Measurements from ENCODE around the gene NSMF. TPM values are rescaled to one million over a fixed set of nuclear protein-coding genes. Genes with fewer than 3 reads are reported as not detected.

Gene NSMF
- total RNA-seq, 1 experiment from 2014 or later, result 73.4 TPM

DNA sequence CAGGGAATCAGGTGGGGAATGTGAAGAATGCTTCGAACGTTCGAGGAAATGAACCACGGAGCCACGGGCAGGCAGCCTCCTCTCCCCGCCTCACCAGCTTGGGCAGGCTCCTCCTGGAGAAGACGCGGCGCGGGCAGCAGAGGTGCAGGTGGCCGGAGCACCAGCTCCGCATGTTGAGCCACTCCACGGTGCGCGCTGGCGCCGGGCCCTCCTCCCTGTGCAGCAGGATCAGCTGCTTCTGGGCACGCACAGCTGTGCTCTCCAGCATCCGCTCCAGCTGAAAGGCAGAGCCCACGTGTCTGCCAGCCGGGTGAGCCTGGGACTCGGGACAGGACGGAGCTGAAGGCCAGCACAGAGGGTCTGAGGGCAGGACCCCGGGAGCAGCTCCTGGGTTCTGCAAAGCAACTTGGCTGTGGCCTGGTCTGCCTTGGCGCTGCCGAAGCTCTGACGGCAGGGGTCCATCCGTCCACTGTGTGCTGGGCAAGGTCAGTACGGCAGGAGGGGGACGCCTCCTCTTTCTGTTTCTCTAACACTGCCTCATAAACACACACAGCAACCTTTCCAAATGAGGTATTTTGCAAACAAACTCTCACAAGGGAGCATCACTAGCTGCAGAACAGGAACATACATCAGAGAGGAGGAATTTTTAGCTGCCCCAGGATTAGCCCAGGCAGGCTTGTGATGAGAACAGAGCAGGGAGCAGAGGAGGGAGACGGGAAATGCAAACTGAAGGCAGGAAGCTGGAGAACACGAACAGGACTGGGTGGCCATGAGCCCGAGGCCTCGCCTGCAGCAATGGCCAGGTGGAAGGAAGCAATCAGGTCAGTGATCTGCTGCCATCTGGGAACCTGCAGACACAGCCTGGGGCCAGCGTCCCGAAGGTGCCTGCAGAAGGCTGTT lies 20.1 kb upstream of the NSMF start:
- Histone ChIP-seq H4K20me1 (ENCODE audit: insufficient read depth) (no peaks in the 10 kb centered on the region), H3K36me3 (ENCODE audit: low read depth) (no peaks in the 10 kb centered on the region), H3K4me2 (no peak overlapping the region), H3K27ac (no peak overlapping the region), H2AFZ (no peak overlapping the region), H3K9me3 (ENCODE audit: insufficient read depth, low read depth) (0 out of 2 replicates have a peak, but pooled peaks cover 10% of the 10 kb centered on the region), H3K79me2 (ENCODE audit: low read depth) (no peaks in the 10 kb centered on the region), H3K4me1 (replicated peaks; ENCODE audit: insufficient read depth) (peaks cover 17% of the 10 kb centered on the region), H3K9me2 (ENCODE audit: insufficient read depth) (no peaks in the 10 kb centered on the region), H3K27me3 (ENCODE audit: insufficient read depth, low read depth) (0 out of 2 replicates have a peak, but pooled peaks cover 3% of the 10 kb centered on the region), H3F3A (ENCODE audit: insufficient read depth, low read depth) (peaks cover 13% of the 10 kb centered on the region), H3K4me3 (no peak overlapping the region)
- DNase-seq, result no peak
- no TSS peak for BruUV-seq (replicated peaks)
- POLR2A ChIA-PET (ENCODE audit: unreplicated experiment), result no interaction called here
- CTCF ChIA-PET, result interaction anchor here (0.6 kb wide), 1 partner anchor 25 kb away, joined by 3 read pairs; no protein-coding TSS in a partner anchor
- intact Hi-C loops (cut with micrococcal nuclease; ENCODE audit: unreplicated experiment), result no loop called here
- TF ChIP-seq, protein P1, sequence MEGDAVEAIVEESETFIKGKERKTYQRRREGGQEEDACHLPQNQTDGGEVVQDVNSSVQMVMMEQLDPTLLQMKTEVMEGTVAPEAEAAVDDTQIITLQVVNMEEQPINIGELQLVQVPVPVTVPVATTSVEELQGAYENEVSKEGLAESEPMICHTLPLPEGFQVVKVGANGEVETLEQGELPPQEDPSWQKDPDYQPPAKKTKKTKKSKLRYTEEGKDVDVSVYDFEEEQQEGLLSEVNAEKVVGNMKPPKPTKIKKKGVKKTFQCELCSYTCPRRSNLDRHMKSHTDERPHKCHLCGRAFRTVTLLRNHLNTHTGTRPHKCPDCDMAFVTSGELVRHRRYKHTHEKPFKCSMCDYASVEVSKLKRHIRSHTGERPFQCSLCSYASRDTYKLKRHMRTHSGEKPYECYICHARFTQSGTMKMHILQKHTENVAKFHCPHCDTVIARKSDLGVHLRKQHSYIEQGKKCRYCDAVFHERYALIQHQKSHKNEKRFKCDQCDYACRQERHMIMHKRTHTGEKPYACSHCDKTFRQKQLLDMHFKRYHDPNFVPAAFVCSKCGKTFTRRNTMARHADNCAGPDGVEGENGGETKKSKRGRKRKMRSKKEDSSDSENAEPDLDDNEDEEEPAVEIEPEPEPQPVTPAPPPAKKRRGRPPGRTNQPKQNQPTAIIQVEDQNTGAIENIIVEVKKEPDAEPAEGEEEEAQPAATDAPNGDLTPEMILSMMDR (conservative IDR thresholded peaks at IDR 0.05), result no peak
- TF ChIP-seq EZH2 (IDR thresholded peaks at IDR 0.05; ENCODE audit: low read depth), result no peak

DNA sequence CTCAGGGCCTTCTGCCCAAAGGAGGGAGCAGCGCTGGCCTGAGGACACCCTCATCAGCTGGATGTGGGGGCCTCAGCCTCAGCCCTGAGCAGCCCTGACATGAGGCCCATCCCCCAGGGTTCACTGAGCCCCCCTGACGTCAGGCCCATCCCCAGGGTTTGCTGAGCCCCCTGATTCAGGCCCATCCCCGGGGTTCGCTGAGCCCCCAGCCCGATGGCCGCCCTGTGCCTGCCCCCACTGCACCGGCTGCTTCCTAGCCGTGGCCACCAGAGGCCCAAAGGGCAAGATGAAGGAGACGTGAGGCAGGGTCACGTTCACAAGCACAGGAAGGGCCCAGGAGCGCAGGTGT lies 19.5 kb upstream of the NSMF start:
- no peaks in the 10 kb centered on the region for H3K9me2 ChIP-seq (ENCODE audit: insufficient read depth)
- H3K4me1 ChIP-seq (replicated peaks; ENCODE audit: insufficient read depth), result peaks cover 17% of the 10 kb centered on the region
- no peak for TF ChIP-seq EZH2 (IDR thresholded peaks at IDR 0.05; ENCODE audit: low read depth)
- TF ChIP-seq, protein P1 (conservative IDR thresholded peaks at IDR 0.05), result no peak
- 0 out of 2 replicates have a peak, but pooled peaks cover 10% of the 10 kb centered on the region for H3K9me3 ChIP-seq (ENCODE audit: insufficient read depth, low read depth)
- H2AFZ ChIP-seq, result no peak overlapping the region
- peaks cover 13% of the 10 kb centered on the region for H3F3A ChIP-seq (ENCODE audit: insufficient read depth, low read depth)
- H3K27me3 ChIP-seq (ENCODE audit: insufficient read depth, low read depth), result peaks cover 7% of the 10 kb centered on the region; the same call in 1 of the 2 replicates
- no TSS peak for BruUV-seq (replicated peaks)
- intact Hi-C loops (cut with micrococcal nuclease; ENCODE audit: unreplicated experiment), result no loop called here
- DNase-seq, result no peak
- H4K20me1 ChIP-seq (ENCODE audit: insufficient read depth), result no peaks in the 10 kb centered on the region
- no peak overlapping the region for H3K4me2 ChIP-seq
- no peaks in the 10 kb centered on the region for H3K79me2 ChIP-seq (ENCODE audit: low read depth)
- CTCF ChIA-PET, result interaction anchor here (0.6 kb wide), 1 partner anchor 26 kb away, joined by 3 read pairs; no protein-coding TSS in a partner anchor
- H3K27ac ChIP-seq, result no peak overlapping the region
- no peaks in the 10 kb centered on the region for H3K36me3 ChIP-seq (ENCODE audit: low read depth)
- no peak overlapping the region for H3K4me3 ChIP-seq
- POLR2A ChIA-PET (ENCODE audit: unreplicated experiment), result no interaction called here

DNA sequence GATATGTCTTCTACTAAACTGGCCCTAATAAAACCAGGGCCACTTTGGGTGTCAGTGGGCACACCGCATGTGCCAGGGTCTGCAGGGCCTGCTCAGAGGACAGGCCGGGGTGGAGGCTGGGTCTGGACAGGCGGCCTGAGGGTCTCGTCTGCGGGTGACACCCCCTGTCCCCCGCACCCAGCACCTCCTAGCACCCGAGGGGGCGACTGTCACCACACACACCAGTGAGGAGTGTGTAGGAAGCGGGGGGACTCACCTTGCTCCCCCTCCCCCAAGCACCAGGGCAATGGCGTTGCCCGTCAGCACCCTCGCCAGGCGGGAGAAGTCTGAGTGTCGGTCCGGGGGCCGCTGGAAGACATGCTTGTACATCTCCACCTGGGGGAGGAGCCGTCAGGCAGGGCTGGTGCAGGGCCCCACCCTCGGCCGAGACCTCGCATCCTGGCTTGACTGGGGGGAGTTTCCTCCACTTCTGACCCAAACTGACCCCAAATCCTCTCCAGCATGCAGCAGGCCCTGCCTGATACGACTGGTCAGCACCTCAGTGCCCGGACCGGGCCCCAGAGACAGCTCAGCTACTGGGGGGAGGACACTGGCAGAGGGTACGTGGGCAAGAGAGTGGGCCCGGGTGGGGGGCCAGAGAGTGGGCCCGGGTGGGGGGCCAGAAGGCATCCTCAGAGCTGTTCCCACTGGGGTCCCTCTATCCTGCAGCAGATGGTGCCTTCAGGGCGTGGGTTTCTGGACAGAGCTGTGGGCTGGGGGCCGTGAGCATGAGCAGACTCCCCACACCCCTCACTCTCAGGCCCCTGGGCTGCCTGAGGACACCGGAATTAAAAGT lies 18.9 kb upstream of the NSMF start:
- H3K27me3 ChIP-seq (ENCODE audit: insufficient read depth, low read depth), result peaks cover 8% of the 10 kb centered on the region; the same call in 1 of the 2 replicates
- no TSS peak for BruUV-seq (replicated peaks)
- ChIA-PET POLR2A (ENCODE audit: unreplicated experiment) (no interaction called here), CTCF (interaction anchor here (0.6 kb wide), 1 partner anchor 36 kb away, joined by 3 read pairs; no protein-coding TSS in a partner anchor)
- peaks cover 11% of the 10 kb centered on the region for H3F3A ChIP-seq (ENCODE audit: insufficient read depth, low read depth)
- no peak overlapping the region for H3K4me3 ChIP-seq
- H2AFZ ChIP-seq, result no peak overlapping the region
- TF ChIP-seq, protein P1 (conservative IDR thresholded peaks at IDR 0.05), result no peak
- TF ChIP-seq EZH2 (IDR thresholded peaks at IDR 0.05; ENCODE audit: low read depth), result no peak
- peaks cover 17% of the 10 kb centered on the region for H3K4me1 ChIP-seq (replicated peaks; ENCODE audit: insufficient read depth)
- DNase-seq, result no peak
- no peaks in the 10 kb centered on the region for H4K20me1 ChIP-seq (ENCODE audit: insufficient read depth)
- no peaks in the 10 kb centered on the region for H3K9me2 ChIP-seq (ENCODE audit: insufficient read depth)
- H3K9me3 ChIP-seq (ENCODE audit: insufficient read depth, low read depth), result 0 out of 2 replicates have a peak, but pooled peaks cover 10% of the 10 kb centered on the region
- H3K27ac ChIP-seq, result no peak overlapping the region
- intact Hi-C loops (cut with micrococcal nuclease; ENCODE audit: unreplicated experiment), result no loop called here
- H3K79me2 ChIP-seq (ENCODE audit: low read depth), result no peaks in the 10 kb centered on the region
- no peaks in the 10 kb centered on the region for H3K36me3 ChIP-seq (ENCODE audit: low read depth)
- no peak overlapping the region for H3K4me2 ChIP-seq
